Spinal cord (tissue), 10 donors: ENCODE data around the gene TINAG. TPM values are rescaled to one million over a fixed set of nuclear protein-coding genes. Genes with fewer than 3 reads are reported as not detected.

ENCODE experiments used
- DNase-seq, 6 donors: peaks; one replicate each; pipeline versions ENCODE4 v3.0.0 to v3.0.0-alpha.2; 2013 to 2015; ENCODE audit warnings: low spot score in 6 of 6, low read depth in 4 of 6
- H3K27ac ChIP-seq: one replicate; pipeline ENCODE4 v1.5.1; 2013; ENCODE audit warnings: low read depth, low read length, control low read depth
- H3K27me3 ChIP-seq: one replicate; pipeline ENCODE4 v1.6.1; 2013; ENCODE audit warnings: low read length; ENCODE audit not compliant: control insufficient read depth, insufficient read depth
- H3K36me3 ChIP-seq: one replicate; pipeline ENCODE4 v1.6.1; 2013; ENCODE audit warnings: low read length; ENCODE audit not compliant: control insufficient read depth, insufficient read depth
- H3K4me1 ChIP-seq: one replicate; pipeline ENCODE4 v1.6.1; 2013; ENCODE audit warnings: low read length; ENCODE audit not compliant: control insufficient read depth, insufficient read depth
- H3K4me3 ChIP-seq: one replicate; pipeline ENCODE4 v1.5.1; 2013; ENCODE audit warnings: low read depth, low read length, control low read depth
- H3K9me3 ChIP-seq: one replicate; pipeline ENCODE4 v1.6.1; 2013; ENCODE audit warnings: low read length; ENCODE audit not compliant: control insufficient read depth, insufficient read depth
- WGBS: methylation state at CpG from one replicate; pipeline ENCODE4 v1.1.5; 2013; ENCODE audit warnings: missing lambda C conversion rate; ENCODE audit not compliant: insufficient coverage; 5-methylcytosine and 5-hydroxymethylcytosine counted together
- polyA plus RNA-seq, 2 donors: library from polyadenylated mRNA; unstranded; fragments of 120-200 nt; gene quantifications; one replicate each; pipeline ENCODE4 v1.2.1, GENCODE V29; 2013; ENCODE audit not compliant: insufficient read length in 2 of 2
- total RNA-seq, 2 donors: library from RNA; depleted of rRNA in 1 of 2; stranded (reverse); fragments of 120-200 nt in 1 of 2; fragments of >200 nt in 1 of 2; gene quantifications; one replicate each; pipeline versions ENCODE4 v1.2.3 to v1.2.4, GENCODE V29; 2013 to 2014
- donor health status: healthy.

The TINAG gene
- total and polyA plus RNA-seq, 4 donors: 0.10 to 0.39 TPM; not detected in 2

DNA sequence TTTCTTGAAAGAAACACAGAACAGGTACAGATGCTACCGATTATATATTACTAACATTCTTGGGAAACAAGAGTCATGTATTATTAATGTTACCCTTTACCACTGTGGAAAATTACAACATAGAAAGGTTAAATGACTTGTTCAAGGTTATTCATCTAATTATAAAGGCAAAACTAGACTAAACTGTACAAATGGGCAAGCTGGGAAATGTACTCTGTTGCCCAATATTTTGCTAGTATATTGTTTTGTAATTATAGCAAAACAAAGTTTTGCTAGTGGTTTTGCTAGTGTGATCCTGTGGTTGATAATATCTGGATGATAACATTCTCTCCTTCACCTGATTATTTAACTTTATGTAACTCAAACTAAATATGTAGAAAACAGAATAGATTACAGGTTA is 96.5 kb downstream of the TINAG start:
- Histone ChIP-seq H3K27me3 (no peaks in the 10 kb centered on the region), H3K36me3 (no peaks in the 10 kb centered on the region), H3K9me3 (no peaks in the 10 kb centered on the region), H3K27ac (no peak overlapping the region), H3K4me3 (no peak overlapping the region), H3K4me1 (no peaks in the 10 kb centered on the region)
- DNase-seq: no peak
- no CpG with 5 or more reads among the region's 1 CpG for WGBS

GRCh38 chr6:54411767-54412166 is 103.5 kb downstream of the TINAG start:
- WGBS: no CpG with 5 or more reads among the region's 1 CpG
- H3K27me3 ChIP-seq: no peaks in the 10 kb centered on the region
- no peak overlapping the region for H3K4me3 ChIP-seq
- DNase-seq: no peak
- no peak overlapping the region for H3K27ac ChIP-seq
- H3K9me3 ChIP-seq: no peaks in the 10 kb centered on the region
- H3K4me1 ChIP-seq: no peaks in the 10 kb centered on the region
- no peaks in the 10 kb centered on the region for H3K36me3 ChIP-seq

DNA sequence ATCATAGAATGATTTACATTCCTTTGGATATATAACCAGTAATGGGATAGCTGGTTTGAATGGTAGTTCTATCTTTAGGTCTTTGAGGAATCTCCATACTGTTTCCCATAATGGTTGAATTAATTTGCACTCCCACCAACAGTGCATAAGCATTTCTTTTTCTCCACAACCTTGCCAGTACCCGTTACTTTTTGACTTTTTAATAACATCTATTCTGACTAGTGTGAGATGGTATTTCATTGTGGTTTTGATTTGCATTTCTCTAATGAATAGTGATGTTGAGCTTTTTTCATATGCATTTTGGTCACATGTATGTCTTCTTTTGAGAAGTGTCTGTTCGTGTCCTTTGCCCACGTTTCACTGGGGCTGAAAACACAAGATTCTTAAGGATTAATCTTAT is 107.3 kb downstream of the TINAG start:
- Histone ChIP-seq H3K36me3 (no peaks in the 10 kb centered on the region), H3K27ac (no peak overlapping the region), H3K9me3 (no peaks in the 10 kb centered on the region), H3K27me3 (no peaks in the 10 kb centered on the region), H3K4me3 (no peak overlapping the region), H3K4me1 (no peaks in the 10 kb centered on the region)
- no CpG with 5 or more reads among the region's 3 CpGs for WGBS
- no peak for DNase-seq

DNA sequence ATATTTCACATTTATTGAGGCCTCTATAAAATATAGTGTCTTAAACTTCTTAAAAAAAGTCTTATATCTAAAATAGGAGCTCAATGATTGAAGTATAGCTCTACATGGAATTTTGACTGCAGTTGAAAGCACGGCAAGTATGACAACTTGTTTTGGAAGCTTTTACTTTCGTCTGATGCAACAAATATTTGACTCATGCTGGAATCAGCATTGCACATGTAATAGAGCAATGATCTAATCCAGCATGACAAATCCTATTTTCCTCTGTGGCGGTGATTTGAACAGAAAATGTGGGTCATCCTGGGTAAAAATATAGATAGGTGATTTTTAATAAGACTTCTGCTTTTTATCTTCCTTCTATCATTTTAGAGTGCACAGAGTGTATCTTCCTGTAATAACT is 111.6 kb downstream of the TINAG start:
- H3K4me3 ChIP-seq: no peak overlapping the region

DNA sequence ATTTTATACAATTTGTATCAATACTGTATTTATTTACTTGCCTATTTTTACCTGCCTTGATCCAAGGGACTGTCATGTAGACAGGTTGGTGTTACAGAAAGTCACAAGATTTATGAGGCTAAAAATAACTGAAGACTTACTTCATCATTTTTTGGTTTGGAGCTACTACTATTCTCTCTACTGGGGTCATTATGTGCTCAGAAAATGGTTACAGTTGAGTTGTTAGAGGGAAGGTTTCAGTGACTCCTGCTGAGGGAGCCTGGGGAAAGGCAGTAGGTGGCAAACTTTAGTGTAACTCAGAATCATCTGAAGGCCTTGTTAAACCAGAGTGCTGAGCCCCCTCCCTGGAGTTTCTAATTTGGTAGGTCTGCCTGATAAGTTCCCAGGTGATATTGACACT is 118.8 kb downstream of the TINAG start:
- Histone ChIP-seq H3K4me3 (no peak overlapping the region), H3K9me3 (no peaks in the 10 kb centered on the region), H3K4me1 (no peaks in the 10 kb centered on the region), H3K27me3 (no peaks in the 10 kb centered on the region), H3K27ac (no peak overlapping the region), H3K36me3 (no peaks in the 10 kb centered on the region)
- no peak for DNase-seq

More for the DNA sequence above, 111.6 kb downstream of the TINAG start:
- Histone ChIP-seq H3K4me1 (no peaks in the 10 kb centered on the region), H3K36me3 (no peaks in the 10 kb centered on the region), H3K9me3 (no peaks in the 10 kb centered on the region), H3K27me3 (no peaks in the 10 kb centered on the region), H3K27ac (no peak overlapping the region)
- no peak for DNase-seq
- WGBS: 94% methylated on average over 2 of the region's 3 CpGs

DNA sequence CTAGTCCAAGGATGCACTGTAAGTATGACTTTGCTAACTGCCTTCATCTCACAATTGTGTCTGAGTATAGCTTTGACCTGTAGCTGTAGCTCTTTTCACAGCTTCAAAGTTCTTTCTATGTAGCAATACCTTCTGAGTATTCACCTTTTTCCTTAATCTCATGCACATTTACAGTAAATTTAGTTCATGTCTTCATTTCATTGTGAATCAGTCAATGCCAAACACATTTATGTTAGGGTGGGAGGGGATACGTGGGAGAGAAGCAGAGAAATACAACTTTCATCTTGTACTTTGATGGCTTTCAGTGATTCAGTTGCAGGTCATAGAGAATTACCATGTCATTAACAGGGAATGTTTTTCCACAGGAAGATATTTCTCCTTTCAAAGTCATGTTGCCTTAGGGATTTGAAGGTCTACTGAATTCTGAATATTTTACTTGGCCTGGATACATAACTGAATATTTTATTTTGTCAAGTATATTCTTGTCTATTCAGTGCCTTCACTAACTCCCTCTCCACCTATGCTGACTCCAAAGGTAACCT is 119.2 kb downstream of the TINAG start:
- no peak for DNase-seq
- no peaks in the 10 kb centered on the region for H3K27me3 ChIP-seq
- H3K9me3 ChIP-seq: no peaks in the 10 kb centered on the region
- H3K27ac ChIP-seq: no peak overlapping the region
- no peaks in the 10 kb centered on the region for H3K4me1 ChIP-seq
- WGBS: no CpG with 5 or more reads among the region's 1 CpG
- no peaks in the 10 kb centered on the region for H3K36me3 ChIP-seq
- H3K4me3 ChIP-seq: no peak overlapping the region

- WGBS: no CpG with 5 or more reads among the region's 1 CpG
- DNase-seq: no peak
- no peaks in the 10 kb centered on the region for H3K27me3 ChIP-seq
- H3K36me3 ChIP-seq: no peaks in the 10 kb centered on the region
- H3K9me3 ChIP-seq: no peaks in the 10 kb centered on the region
- H3K4me1 ChIP-seq: no peaks in the 10 kb centered on the region
- no peak overlapping the region for H3K4me3 ChIP-seq
- H3K27ac ChIP-seq: no peak overlapping the region
Observed at GRCh38 chr6:54428431-54428830, 120.2 kb downstream of the TINAG start.

DNA sequence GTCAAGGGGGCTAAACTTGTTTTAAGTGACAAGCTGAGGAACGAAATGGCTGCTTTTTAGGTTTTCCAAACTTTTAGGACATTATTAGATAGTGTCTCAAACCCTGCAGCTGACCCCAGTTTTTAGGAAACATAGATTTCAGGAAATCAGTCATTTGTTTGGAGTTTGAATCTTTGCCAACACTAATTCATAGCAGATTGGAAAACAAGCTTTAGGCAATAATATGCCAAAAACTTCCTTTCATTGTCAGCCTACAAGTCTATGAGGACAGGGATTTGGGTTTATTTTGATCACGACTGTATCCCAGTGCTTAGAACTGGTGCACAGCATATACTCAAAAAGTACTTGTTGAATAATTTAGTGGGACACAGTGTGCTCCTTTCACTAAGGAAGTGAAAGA is 123.2 kb downstream of the TINAG start:
- no peaks in the 10 kb centered on the region for H3K36me3 ChIP-seq
- no CpG with 5 or more reads among the region's 2 CpGs for WGBS
- H3K4me1 ChIP-seq: no peaks in the 10 kb centered on the region
- H3K4me3 ChIP-seq: no peak overlapping the region
- peak in 1 of 6 donors; percentile 23 for DNase-seq
- no peak overlapping the region for H3K27ac ChIP-seq
- no peaks in the 10 kb centered on the region for H3K27me3 ChIP-seq
- no peaks in the 10 kb centered on the region for H3K9me3 ChIP-seq

Other genes starting within 250 kb of the TINAG start
- gene MLIP, start 197.0 kb upstream of the TINAG start, total RNA-seq: 10 to 100 TPM; 12.5 to 28.6 TPM
- 1 to 10 TPM in 1 of 2 donors, under 1 TPM in 1; 0.92 to 2.6 TPM for gene MLIP, start 197.0 kb upstream of the TINAG start, polyA plus RNA-seq